Measurements from ENCODE around the gene TCHP.

The TCHP gene

GRCh38 chr12:109910254-109910968 is 10.3 kb downstream of the TCHP start:
- no peak for DNase-seq (ENCODE audit: low spot score)
- in situ Hi-C loops (cut with MboI; ENCODE audit: low sequenced_read_pairs, unreplicated experiment), result no loop called here
- TF ChIP-seq CTCF (IDR thresholded peaks at IDR 0.05; ENCODE audit: borderline replicate concordance, control extremely low read depth, extremely low read depth, insufficient read depth, missing control alignments), result no peak

GRCh38 chr12:109910969-109911348 is 10.9 kb downstream of the TCHP start:
- TF ChIP-seq CTCF (IDR thresholded peaks at IDR 0.05; ENCODE audit: borderline replicate concordance, control extremely low read depth, extremely low read depth, insufficient read depth, missing control alignments), result no peak
- DNase-seq (ENCODE audit: low spot score), result no peak
- in situ Hi-C loops (cut with MboI; ENCODE audit: low sequenced_read_pairs, unreplicated experiment), result no loop called here

- TF ChIP-seq CTCF (IDR thresholded peaks at IDR 0.05; ENCODE audit: borderline replicate concordance, control extremely low read depth, extremely low read depth, insufficient read depth, missing control alignments), result no peak
- in situ Hi-C loops (cut with MboI; ENCODE audit: low sequenced_read_pairs, unreplicated experiment), result no loop called here
- no peak for DNase-seq (ENCODE audit: low spot score)
Measured at GRCh38 chr12:109912855-109913321, 12.8 kb downstream of the TCHP start.

GRCh38 chr12:109914461-109914860 is 14.4 kb downstream of the TCHP start:
- DNase-seq (ENCODE audit: low spot score), result no peak
- TF ChIP-seq CTCF (IDR thresholded peaks at IDR 0.05; ENCODE audit: borderline replicate concordance, control extremely low read depth, extremely low read depth, insufficient read depth, missing control alignments), result no peak
- in situ Hi-C loops (cut with MboI; ENCODE audit: low sequenced_read_pairs, unreplicated experiment), result no loop called here

GRCh38 chr12:109915171-109916040 is 15.3 kb downstream of the TCHP start:
- in situ Hi-C loops (cut with MboI; ENCODE audit: low sequenced_read_pairs, unreplicated experiment), result no loop called here

More at GRCh38 chr12:109915171-109916040, 15.3 kb downstream of the TCHP start:
- no peak for TF ChIP-seq CTCF (IDR thresholded peaks at IDR 0.05; ENCODE audit: borderline replicate concordance, control extremely low read depth, extremely low read depth, insufficient read depth, missing control alignments)
- no peak for DNase-seq (ENCODE audit: low spot score)
